HG03025 (cell line): ENCODE results near the gene IL5.
"Not testable (repeated sequence)": the region's sequence is repeated elsewhere in the genome, so short reads cannot be mapped to it uniquely, and the experiment has no call there.

Source experiments
- ATAC-seq: cut with Tn5 transposase; IDR thresholded peaks from one replicate; pipeline ENCODE4 v1.9.1; 2021; ENCODE audit warnings: mild to moderate bottlenecking, moderate library complexity; ENCODE audit not compliant: unreplicated experiment, low FRiP score

Gene IL5

GRCh38 chr5:132539716-132540115, 3.6 kb downstream of the IL5 start:
- ATAC-seq: no peak

GRCh38 chr5:132530946-132531345, 12.4 kb downstream of the IL5 start:
- ATAC-seq: no peak

GRCh38 chr5:132528866-132529634, 14.3 kb downstream of the IL5 start:
- ATAC-seq: no peak

DNA sequence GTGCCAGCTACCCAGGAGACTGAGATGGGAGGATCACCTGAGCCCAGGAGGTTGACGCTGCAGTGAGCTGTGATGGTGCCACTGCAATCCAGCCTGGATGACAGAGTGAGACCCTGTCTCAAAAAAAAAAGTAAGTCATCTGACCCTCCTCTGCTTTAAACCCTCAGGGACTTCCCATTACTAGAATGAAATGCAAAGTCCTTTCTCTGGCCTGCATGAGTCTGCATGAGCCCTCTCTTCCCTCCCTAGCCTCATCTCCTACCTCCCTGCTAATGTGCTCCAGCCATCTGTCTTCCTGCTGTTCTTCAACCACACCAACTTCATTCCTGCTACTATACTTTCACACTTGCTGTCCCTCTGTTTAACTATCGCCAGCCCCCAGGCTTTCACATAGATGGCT, 15.3 kb downstream of the IL5 start:
- ATAC-seq: no peak

GRCh38 chr5:132526974-132527564, 16.3 kb downstream of the IL5 start:
- no peak for ATAC-seq

- ATAC-seq: no peak
Observed at GRCh38 chr5:132526290-132526973, 16.9 kb downstream of the IL5 start.

GRCh38 chr5:132525299-132525724, 18.0 kb downstream of the IL5 start:
- ATAC-seq: peak; percentile 73

GRCh38 chr5:132524877-132525276, 18.4 kb downstream of the IL5 start:
- not testable (repeated sequence) for ATAC-seq

DNA sequence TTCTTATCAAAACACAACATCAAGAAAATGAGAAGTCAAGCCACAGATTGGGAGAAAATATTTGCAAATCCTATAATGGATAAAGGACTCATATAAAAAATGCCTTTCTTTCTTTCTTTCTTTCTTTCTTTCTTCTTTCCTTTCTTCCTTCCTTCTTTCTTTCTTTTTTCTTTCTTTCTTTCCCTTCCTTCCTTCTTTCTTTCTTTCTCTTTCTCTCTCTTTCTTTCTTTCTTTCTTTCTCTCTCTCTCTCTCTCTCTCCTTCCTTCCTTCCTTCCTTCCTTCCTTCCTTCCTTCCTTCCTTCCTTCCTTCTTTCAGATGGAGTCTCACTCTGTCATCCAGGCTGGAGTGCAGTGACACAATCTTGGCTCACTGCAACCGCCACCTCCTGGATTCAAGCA, 21.3 kb downstream of the IL5 start:
- not testable (repeated sequence) for ATAC-seq

GRCh38 chr5:132513618-132514336, 29.5 kb downstream of the IL5 start:
- ATAC-seq: not testable (repeated sequence)

- ATAC-seq: no peak
Observed at GRCh38 chr5:132510076-132510475, 33.2 kb downstream of the IL5 start.

GRCh38 chr5:132506094-132506692, 37.1 kb downstream of the IL5 start:
- ATAC-seq: no peak

GRCh38 chr5:132505641-132506040, 37.7 kb downstream of the IL5 start:
- ATAC-seq: no peak

DNA sequence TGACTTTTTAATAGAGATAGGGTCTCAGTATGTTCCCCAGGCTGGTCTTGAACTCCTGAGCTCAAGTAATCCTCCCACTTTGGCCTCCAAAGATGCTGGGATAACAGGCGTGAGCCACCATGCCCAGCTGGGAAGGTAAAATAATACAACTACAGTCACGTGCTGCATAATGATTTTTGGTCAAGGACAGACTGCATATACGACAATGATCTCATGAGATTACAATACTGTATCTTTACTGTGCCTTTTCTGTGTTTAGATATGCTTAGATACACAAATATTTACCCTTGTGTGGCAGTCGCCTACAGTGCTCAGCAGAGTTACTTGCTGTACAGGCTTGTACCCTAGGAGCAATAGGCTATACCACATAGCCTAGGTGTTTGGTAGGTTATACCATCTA, 38.6 kb downstream of the IL5 start:
- ATAC-seq: no peak

DNA sequence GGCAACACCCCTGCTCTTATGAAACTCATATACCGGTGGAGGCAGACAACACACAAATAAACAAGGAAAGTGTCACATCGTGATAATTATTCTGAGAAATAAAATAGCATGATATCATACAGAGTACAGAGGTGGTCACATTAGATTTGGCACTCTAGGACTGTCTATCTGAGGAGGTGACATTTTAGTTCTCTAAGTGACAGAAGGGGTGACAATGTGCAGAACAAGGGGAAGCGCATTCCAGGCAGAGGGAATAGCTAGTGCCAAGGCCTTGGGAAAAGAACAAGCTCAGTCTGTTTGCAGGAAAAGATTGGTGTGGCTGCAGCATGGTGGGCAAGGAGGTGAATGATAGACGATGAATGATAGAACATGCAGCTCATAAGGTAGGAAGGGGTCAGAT, 40.1 kb downstream of the IL5 start:
- no peak for ATAC-seq

- ATAC-seq: no peak
Observed at GRCh38 chr5:132501961-132502931, 41.1 kb downstream of the IL5 start.

DNA sequence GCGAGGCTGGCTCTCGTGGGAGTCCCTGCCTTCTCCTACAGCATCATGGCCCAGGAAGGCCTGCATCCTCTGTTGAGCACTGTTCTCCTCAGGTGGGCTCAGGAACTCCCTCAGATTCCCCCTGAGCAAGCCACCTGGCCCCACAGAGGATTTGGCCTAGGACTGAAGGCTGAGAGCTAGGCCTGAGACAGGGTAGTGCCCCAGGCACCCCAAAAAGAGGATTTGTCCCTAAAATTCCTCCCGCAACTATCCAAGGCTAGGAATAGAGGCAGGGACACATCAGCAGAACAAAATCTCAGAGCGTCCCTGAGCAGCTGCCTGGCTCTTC, 41.7 kb downstream of the IL5 start:
- no peak for ATAC-seq

GRCh38 chr5:132500931-132501628, 42.2 kb downstream of the IL5 start:
- ATAC-seq: no peak
